PC-3 (cell line): ENCODE data around the gene LRRC4B. TPM values are rescaled to one million over a fixed set of nuclear protein-coding genes. Genes with fewer than 3 reads are reported as not detected.
"Not testable (repeated sequence)": the region's sequence is repeated elsewhere in the genome, so short reads cannot be mapped to it uniquely, and the experiment has no call there.

Experiments
- ATAC-seq: fragments of 200-7000 bp; cut with Tn5 transposase; 2 replicates; pipeline ENCODE4 v1.9.1; 2020; ENCODE audit warnings: mild to moderate bottlenecking, moderate library complexity
- BruUV-seq: library from RNA; stranded (reverse); fragments of 400-500 nt; replicated peaks from 2 replicates; lab custom pipeline; 2021; lab: Mats Ljungman, UMichigan
- CTCF ChIA-PET: fragments of 300-600 bp; sonication (Branson Sonifier 250); formaldehyde crosslinking; loops from one replicate; lab custom pipeline; 2022; ENCODE audit warnings: antibody characterized with exemption; lab: Charles Lee
- POLR2A ChIA-PET: fragments of 300-600 bp; sonication (Branson Sonifier 250); formaldehyde crosslinking; loops from one replicate; lab custom pipeline; 2022; ENCODE audit warnings: antibody characterized with exemption; ENCODE audit not compliant: unreplicated experiment; lab: Charles Lee
- DNase-seq: peaks from one replicate; pipeline ENCODE4 v3.0.0-alpha.2; 2015
- H2AFZ ChIP-seq: fragments of 300-600 bp; sonication (generic); 2 replicates; pipeline ENCODE4 v1.6.0; 2016; ENCODE audit warnings: antibody characterized with exemption, low read length
- H3F3A ChIP-seq: fragments of 300-600 bp; sonication (generic); one replicate; pipeline ENCODE4 v1.6.0; 2017; ENCODE audit warnings: antibody characterized with exemption, low read length, control low read depth, mild to moderate bottlenecking; ENCODE audit not compliant: unreplicated experiment
- H3K27ac ChIP-seq: fragments of 300-600 bp; sonication (generic); 2 replicates; pipeline ENCODE4 v1.5.1; 2016; ENCODE audit warnings: mild to moderate bottlenecking, low read length
- H3K27me3 ChIP-seq: fragments of 300-600 bp; sonication (generic); 2 replicates; pipeline ENCODE4 v1.6.1; 2016; ENCODE audit warnings: low read length, mixed read lengths
- H3K36me3 ChIP-seq: fragments of 300-600 bp; sonication (generic); 2 replicates; pipeline ENCODE4 v1.6.1; 2016; ENCODE audit warnings: low read depth, mixed run types, low read length, mixed read lengths
- H3K4me1 ChIP-seq: fragments of 300-600 bp; sonication (generic); 2 replicates; pipeline ENCODE4 v1.5.1; 2016; ENCODE audit warnings: low read length; ENCODE audit not compliant: insufficient read depth
- H3K4me2 ChIP-seq: fragments of 300-600 bp; sonication (generic); 2 replicates; pipeline ENCODE4 v1.6.0; 2016; ENCODE audit warnings: low read length
- H3K4me3 ChIP-seq: fragments of 300-600 bp; sonication (generic); 2 replicates; pipeline ENCODE4 v1.5.1; 2016; ENCODE audit warnings: mild to moderate bottlenecking, low read length, mixed read lengths
- H3K79me2 ChIP-seq: fragments of 300-600 bp; sonication (generic); 2 replicates; pipeline ENCODE4 v1.6.1; 2017; ENCODE audit warnings: low read length, mixed read lengths
- H3K9ac ChIP-seq: fragments of 300-600 bp; sonication (generic); 2 replicates; pipeline ENCODE4 v1.6.0; 2016; ENCODE audit warnings: mild to moderate bottlenecking, low read length
- H3K9me2 ChIP-seq: fragments of 300-600 bp; sonication (generic); replicated peaks from 2 replicates; pipeline ENCODE4 v1.6.1; 2016; ENCODE audit warnings: mixed run types, low read length, mixed read lengths
- H3K9me3 ChIP-seq: fragments of 300-600 bp; sonication (generic); 2 replicates; pipeline ENCODE4 v1.6.1; 2016; ENCODE audit warnings: low read length, mixed read lengths
- H4K20me1 ChIP-seq: fragments of 300-600 bp; sonication (generic); 2 replicates; pipeline ENCODE4 v1.6.1; 2016; ENCODE audit warnings: low read length, mixed read lengths
- CTCF ChIP-seq: fragments of 300-600 bp; sonication (generic); conservative IDR thresholded peaks from 2 replicates; pipeline ENCODE4 v1.5.1; 2017; ENCODE audit warnings: antibody characterized with exemption, low read depth, mild to moderate bottlenecking, low read length
- EZH2 ChIP-seq: fragments of 300-600 bp; sonication (generic); IDR thresholded peaks from one replicate; pipeline ENCODE4 v1.6.1; 2017; ENCODE audit warnings: antibody characterized with exemption, mild to moderate bottlenecking, low read length; ENCODE audit not compliant: unreplicated experiment
- EZH2phosphoT487 ChIP-seq: fragments of 300-600 bp; sonication (generic); IDR thresholded peaks from 2 replicates; pipeline ENCODE4 v1.6.1; 2018; ENCODE audit warnings: mild to moderate bottlenecking, antibody characterized with exemption, low read length, borderline replicate concordance
- intact Hi-C: fragments of 100-400 bp; cut with micrococcal nuclease; formaldehyde crosslinking; loops from 2 replicates; pipeline ENCODE4 v1.9.0; 2023
- total RNA-seq: library from RNA; depleted of rRNA; stranded (reverse); fragments of >200 nt; gene quantifications from 2 replicates; pipeline ENCODE4 v1.2.3, GENCODE V29; 2014

LRRC4B gene
- total RNA-seq, 1 experiment from 2014 or later: 0.26 TPM

- no peak overlapping the region for H3K9ac ChIP-seq
- no peak overlapping the region for H3K4me3 ChIP-seq
- no TSS peak for BruUV-seq
- H3K36me3 ChIP-seq: no peaks in the 10 kb centered on the region
- no peak overlapping the region for H3K27ac ChIP-seq
- ChIA-PET CTCF (no interaction called here), POLR2A (no interaction called here)
- H3K9me3 ChIP-seq: no peaks in the 10 kb centered on the region
- H3F3A ChIP-seq: no peaks in the 10 kb centered on the region
- no peak for TF ChIP-seq CTCF
- no peak for TF ChIP-seq EZH2
- no peak for TF ChIP-seq EZH2phosphoT487
- H2AFZ ChIP-seq: no peak overlapping the region
- H3K79me2 ChIP-seq: no peaks in the 10 kb centered on the region
- H3K4me2 ChIP-seq: no peak overlapping the region
- intact Hi-C loops: no loop called here
- DNase-seq (no peak), ATAC-seq (no peak)
- H4K20me1 ChIP-seq: no peaks in the 10 kb centered on the region
- H3K4me1 ChIP-seq: no peaks in the 10 kb centered on the region
- peaks cover 49% of the 10 kb centered on the region for H3K27me3 ChIP-seq
- H3K9me2 ChIP-seq: no peaks in the 10 kb centered on the region
Observed at GRCh38 chr19:50580240-50580639, 12.0 kb upstream of the LRRC4B start.

GRCh38 chr19:50576769-50577168 lies 8.5 kb upstream of the LRRC4B start:
- not testable (repeated sequence) for BruUV-seq, ATAC-seq

GRCh38 chr19:50573741-50574461 lies 5.7 kb upstream of the LRRC4B start:
- Histone ChIP-seq H3K4me2 (no peak overlapping the region), H2AFZ (no peak overlapping the region), H3K79me2 (no peaks in the 10 kb centered on the region), H3K9ac (no peak overlapping the region), H3K4me1 (no peaks in the 10 kb centered on the region), H3K36me3 (no peaks in the 10 kb centered on the region), H3K9me3 (no peaks in the 10 kb centered on the region), H4K20me1 (no peaks in the 10 kb centered on the region), H3K9me2 (no peaks in the 10 kb centered on the region), H3K27ac (no peak overlapping the region), H3K27me3 (peaks cover 39% of the 10 kb centered on the region), H3K4me3 (no peak overlapping the region), H3F3A (no peaks in the 10 kb centered on the region)
- BruUV-seq: no TSS peak
- ATAC-seq (no peak), DNase-seq (no peak)
- intact Hi-C loops: no loop called here
- ChIA-PET CTCF (no interaction called here), POLR2A (no interaction called here)
- TF ChIP-seq EZH2: no peak
- TF ChIP-seq CTCF: no peak
- TF ChIP-seq EZH2phosphoT487: no peak

More at GRCh38 chr19:50576769-50577168, 8.5 kb upstream of the LRRC4B start:
- H3K9me3 ChIP-seq, H3K36me3 ChIP-seq, H3K79me2 ChIP-seq, H2AFZ ChIP-seq, H3K4me1 ChIP-seq, CTCF ChIA-PET, DNase-seq, H3K4me2 ChIP-seq, intact Hi-C loops, H4K20me1 ChIP-seq, H3K9ac ChIP-seq, H3F3A ChIP-seq, H3K4me3 ChIP-seq, H3K9me2 ChIP-seq, POLR2A ChIA-PET, H3K27ac ChIP-seq: not testable (repeated sequence)
- peaks cover 42% of the 10 kb centered on the region for H3K27me3 ChIP-seq
